ENCODE data around the gene FBRSL1.
"Not testable (repeated sequence)": the region's sequence is repeated elsewhere in the genome, so short reads cannot be mapped to it uniquely, and the experiment has no call there.

The FBRSL1 gene

DNA sequence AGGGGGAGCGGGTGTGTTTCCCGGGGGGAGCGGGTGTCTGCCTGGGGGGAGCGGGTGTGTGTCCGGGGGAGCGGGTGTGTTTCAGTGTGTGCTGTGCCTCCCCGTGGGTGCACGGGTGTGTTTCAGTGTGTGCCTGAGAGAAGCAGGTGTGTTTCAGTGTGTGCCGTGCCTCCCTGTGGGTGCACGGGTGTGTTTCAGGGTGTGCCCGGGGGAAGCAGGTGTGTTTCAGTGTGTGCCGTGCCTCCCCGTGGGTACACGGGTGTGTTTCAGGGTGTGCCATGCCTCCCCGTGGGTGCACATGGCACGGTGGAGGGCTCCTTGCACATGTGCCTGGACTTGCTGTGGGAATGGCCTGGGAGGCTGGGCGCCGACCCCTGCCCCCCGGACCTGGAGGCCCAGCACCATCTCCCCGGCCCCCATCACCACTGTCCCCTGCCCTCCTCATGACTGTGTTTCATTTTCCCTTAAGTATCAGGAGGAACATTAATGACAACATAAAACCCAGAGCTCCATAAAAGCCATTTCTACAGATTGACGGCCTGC is 38.7 kb downstream of the FBRSL1 start:
- DNase-seq: no peak

DNA sequence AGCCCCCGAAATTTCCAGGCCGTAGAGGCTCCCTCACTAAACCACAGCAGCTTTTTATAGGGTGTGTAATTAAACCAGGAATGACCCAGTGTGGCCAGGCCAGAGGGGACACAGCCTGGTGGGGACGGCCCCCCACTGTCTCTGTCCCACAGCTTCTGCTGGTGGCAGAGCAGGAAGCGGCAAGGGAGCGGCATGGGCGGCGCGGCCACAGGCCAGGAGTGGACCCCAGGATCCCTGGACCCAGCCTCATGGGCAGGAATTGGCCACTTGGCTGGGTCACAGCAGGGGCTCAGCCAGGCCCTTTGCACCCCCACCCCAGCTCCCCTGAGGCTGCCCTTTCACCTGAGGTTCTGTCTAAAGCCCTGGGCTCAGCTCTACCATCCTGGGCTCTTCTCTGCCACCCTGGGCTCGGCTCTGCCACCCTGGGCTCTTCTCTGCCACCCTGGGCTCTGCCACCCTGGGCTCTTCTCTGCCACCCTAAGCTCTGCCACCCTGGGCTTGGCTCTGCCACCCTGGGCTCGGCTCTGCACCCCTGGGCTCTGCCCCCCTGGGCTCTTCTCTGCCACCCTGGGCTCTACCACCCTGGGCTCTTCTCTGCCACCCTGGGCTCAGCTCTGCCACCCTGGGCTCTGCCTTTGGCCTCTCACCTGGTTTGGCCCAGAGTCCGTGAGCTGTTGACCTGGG is 39.3 kb downstream of the FBRSL1 start:
- DNase-seq: no peak

DNA sequence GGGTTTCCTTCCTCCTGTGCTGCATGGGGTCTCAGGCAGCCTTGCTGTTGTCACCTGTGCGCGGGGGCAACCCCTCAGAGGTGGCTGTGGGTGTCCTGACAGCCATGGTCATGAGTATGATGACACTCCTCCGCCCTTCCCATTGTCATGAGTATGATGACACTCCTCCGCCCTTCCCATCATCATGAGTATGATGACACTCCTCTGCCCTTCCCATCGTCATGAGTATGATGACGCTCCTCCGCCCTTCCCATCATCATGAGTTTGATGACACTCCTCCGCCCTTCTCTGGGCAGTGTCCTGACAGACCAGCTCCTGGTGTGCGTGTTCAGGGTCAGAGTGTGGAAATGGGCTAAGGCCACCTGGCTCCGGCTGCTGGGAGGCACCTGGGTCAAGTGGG is 40.0 kb downstream of the FBRSL1 start:
- no peak for DNase-seq

DNA sequence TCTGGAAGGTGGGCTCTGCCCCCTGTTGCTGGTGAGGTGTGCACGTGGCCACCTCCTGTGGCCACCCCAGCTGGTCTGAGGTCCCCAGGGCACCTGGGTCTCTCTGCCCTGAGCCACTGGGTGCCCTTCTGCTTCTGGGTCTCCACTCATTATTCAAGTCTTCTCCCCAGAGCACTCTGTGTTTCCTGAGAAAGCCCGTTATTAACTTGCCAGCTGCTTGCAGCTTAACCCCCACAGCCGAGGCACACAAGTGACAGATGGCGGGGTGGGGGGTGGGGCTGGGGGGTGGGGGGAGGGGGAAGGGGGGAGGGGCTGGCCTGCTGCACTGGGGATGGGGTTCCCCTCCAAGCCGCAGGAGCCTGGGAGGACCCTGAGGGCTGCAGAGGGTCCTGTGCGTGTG is 40.5 kb downstream of the FBRSL1 start:
- no peak for DNase-seq

- DNase-seq: no peak
Observed at GRCh38 chr12:132530851-132531250, 40.9 kb downstream of the FBRSL1 start.

DNA sequence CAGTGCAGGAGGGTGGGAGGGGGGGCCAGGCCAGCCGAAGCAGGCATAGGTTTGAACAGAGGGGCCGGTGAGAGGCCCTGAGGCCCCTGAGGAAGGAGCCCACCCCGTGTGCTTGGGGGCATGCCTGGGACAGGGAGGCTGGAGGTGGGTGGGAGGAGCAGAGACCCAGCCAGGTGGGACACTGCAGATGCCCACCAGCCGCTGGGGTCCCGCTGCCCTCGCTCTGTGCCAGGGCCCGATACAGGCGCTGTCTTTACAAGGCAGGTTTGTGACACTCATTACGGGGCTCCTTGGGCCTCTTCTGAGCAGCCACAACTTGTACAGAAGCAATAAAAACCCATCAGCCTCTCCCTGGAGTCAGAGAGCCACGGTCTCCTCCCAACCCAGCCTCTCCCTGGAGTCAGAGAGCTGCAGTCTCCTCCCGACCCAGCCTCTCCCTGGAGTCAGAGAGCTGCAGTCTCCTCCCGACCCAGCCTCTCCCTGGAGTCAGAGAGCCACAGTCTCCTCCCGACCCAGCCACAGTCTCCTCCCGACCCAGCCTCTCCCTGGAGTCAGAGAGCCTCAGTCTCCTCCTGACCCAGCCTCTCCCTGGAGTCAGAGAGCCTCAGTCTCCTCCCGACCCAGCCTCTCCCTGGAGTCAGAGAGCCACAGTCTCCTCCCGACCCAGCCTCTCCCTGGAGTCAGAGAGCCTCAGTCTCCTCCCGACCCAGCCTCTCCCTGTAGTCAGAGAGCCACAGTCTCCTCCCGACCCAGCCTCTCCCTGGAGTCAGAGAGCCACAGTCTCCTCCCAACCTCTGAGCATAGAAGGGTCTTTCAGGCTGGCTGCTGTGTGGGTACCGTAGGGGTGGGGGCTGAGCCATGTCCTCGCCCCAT is 43.0 kb downstream of the FBRSL1 start:
- DNase-seq: not testable (repeated sequence)

GRCh38 chr12:132533584-132533958 is 43.6 kb downstream of the FBRSL1 start:
- no peak for DNase-seq

DNA sequence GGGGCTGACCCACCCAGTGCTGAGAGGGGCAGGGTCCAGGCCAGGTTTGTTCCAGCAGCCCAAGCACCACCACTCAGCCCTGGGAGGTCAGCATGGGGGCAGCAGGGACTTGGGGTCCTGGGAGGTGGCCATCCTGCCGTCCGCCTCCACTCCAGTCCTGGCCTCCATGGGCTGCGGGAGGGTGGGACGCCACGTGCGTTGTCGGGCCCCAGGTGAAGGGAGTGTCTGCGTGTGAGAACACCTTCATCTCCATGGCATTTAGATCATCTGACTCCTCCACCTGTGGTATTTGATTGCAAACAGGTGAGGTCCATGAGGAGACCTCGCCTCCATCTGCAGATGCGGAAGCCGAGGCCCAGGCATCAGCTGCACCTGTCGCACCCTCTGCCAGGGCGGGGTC is 44.1 kb downstream of the FBRSL1 start:
- no peak for DNase-seq

GRCh38 chr12:132535019-132535418 is 45.1 kb downstream of the FBRSL1 start:
- DNase-seq: no peak

DNA sequence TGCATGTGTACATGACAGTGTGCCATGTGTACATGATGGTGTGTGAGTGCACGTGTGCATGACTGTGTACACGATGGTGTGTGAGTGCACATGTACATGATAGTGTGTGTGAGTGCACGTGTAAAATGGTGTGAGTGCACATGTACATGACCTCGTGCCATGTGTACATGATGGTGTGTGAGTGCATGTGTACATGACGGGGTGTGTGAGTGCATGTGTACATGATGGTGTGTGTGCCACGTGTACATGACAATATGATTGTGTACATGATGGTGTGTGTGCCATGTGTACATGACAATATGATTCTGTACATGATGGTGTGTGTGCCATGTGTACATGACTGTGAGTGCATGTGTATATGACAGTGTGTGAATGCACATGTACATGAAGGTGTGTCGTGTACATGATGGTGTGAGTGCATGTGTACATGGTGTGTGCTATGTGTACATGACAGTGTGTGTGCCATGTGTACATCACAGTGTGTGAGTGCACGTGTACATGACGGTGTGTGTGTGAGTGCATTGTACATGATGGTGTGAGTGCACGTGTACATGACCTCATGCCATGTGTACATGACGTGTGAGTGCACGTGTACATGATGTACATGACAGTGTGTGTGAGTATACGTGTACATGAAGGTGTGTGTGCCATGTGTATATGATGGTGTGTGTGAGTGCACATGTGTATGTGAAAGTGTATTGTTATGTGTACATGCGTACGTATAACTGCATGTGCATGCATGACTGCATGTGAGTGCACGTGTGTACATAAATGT is 46.3 kb downstream of the FBRSL1 start:
- DNase-seq: no peak

GRCh38 chr12:132537049-132537448 is 47.1 kb downstream of the FBRSL1 start:
- no peak for DNase-seq

DNA sequence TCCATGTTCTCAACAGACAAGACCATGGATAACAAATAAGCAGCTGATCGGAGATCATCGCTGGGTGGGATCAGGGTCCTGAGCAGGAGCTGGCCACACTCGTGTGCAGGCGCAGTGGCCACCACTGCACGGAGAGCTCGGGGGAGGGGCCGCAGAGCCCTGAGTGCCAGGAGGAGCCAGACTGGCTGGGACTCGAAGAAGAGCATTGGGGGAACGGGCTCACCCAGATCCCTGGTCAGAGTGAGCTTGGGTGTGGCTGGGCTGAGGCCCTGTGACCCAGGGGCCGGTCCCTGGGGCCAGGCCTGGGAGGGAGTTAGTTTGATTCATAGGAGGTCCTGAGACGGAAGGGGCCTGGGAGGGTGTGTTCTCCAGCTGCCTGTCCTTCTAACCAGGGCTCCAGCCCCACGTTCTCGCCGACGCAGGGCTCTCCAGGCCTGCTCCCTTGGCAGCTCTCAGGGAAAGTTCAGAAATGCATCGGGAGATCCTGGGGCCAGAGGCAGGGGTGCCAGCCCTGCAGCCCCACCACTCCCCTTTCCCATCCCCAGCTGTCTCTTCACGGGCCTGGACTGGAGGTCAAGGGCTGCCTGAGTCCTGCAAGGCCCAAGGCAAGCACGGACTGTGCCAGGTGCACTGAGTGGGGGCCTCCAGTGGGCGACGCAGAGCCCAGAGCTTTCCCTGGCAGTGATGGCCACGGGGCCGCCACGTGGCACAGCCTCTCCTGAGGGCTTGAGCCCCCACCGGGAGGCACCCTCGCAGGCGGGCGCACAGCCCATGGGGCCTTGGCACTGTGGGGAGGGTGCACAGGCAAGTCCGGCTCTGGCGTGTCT is 48.1 kb downstream of the FBRSL1 start:
- DNase-seq: no peak

DNA sequence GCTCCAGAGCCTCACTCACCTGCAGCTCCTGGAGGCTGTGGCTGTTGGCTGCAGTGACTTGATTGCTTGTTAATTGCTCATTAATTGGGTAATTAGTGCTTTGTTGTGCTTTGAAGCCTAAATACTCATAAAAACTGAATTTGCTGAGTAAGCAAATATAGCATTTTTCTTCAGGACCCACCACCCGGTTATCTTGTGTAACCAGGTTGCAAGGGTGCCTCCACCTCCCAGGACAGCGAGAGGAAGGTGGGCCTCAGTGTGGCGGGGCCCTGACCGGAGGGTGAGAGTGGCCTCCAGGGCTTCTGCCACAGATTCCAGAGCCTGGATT is 48.7 kb downstream of the FBRSL1 start:
- no peak for DNase-seq

DNA sequence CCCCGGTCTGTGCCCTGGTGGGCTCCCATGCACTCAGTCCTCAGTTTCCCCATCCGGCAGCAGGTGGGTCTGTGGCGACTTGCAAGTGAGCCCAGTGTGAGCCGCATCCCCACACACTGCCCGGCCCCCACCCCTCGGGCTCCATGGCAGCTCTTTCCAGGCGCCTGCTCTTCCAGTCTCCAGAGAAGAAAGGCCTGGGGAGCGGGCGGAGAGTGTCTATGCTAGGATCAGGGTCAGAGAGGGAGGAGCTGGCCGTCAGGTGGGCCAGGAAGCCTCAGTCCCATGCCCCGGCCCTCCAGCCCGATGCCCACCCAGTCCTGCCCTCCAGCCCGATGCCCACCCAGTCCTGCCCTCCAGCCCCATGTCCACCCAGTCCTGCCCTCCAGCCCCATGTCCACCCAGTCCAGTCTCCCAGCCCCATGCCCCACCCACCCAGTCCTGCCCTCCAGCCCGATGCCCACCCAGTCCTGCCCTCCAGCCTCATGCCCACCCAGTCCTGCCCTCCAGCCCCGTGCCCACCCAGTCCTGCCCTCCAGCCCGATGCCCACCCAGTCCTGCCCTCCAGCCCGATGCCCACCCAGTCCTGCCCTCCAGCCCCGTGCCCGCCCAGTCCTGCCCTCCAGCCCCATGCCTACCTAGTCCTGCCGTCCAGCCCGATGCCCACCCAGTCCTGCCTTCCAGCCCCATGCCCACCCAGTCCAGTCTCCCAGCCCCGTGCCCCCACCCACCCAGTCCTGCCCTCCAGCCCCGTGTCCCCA is 49.2 kb downstream of the FBRSL1 start:
- no peak for DNase-seq

DNA sequence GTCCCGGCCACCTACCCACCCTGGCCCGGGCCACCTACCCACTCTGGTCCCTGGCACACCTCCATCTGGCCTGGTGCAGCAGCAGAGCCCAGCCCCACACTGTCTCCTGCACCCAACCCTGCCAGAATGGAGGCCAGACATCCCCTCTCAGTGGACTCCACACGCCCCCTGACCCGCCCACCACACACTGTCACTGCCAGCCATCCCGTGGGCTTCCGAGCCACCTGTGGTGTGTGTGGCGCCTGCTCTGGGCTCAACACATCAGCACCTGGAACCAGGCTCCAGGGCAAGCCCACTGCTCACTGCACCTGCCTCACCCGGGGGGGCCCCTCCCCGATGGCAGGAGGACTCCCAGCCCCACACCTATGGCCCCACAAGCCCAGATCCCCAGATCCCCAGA is 50.5 kb downstream of the FBRSL1 start:
- DNase-seq: no peak

GRCh38 chr12:132541200-132541599 is 51.2 kb downstream of the FBRSL1 start:
- DNase-seq: no peak

DNA sequence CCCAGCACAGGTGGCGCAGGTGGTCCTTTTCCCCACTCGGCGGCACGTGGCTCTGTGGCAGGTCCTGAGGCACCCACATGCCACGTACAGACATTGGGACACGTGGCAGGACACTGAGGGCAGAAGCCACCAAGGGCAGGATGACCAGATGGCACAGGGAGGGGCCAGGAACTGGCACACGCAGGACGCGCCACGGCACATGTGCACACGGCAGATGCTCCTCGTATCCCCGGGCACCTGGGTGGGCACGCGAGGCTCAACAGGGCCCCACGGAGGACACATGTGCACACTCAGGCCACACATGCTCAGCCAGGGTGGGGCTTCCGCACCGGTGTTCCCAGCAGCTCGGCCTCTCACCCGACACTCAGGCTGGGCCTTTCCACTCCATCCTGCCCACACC is 52.0 kb downstream of the FBRSL1 start:
- DNase-seq: no peak

DNA sequence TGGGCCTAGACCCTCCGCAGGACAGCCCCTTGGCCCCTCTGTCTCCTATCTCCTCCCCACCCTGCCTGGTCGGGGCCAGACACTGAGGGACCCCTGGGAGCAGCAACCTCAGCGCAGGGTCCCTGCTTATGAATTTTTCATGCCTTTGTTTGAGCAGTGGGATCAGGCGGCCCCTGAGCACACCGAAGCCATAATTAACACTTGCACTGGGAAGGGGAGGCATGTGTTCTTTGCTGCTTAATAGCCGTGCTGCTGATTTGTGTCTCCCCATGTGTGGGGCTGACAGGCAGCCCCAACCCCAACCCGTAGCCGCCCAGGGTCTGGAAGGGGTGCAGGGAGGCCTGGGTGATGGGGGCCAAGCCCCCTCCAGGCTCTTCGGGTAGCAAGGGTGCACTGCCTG is 52.7 kb downstream of the FBRSL1 start:
- DNase-seq: no peak

DNA sequence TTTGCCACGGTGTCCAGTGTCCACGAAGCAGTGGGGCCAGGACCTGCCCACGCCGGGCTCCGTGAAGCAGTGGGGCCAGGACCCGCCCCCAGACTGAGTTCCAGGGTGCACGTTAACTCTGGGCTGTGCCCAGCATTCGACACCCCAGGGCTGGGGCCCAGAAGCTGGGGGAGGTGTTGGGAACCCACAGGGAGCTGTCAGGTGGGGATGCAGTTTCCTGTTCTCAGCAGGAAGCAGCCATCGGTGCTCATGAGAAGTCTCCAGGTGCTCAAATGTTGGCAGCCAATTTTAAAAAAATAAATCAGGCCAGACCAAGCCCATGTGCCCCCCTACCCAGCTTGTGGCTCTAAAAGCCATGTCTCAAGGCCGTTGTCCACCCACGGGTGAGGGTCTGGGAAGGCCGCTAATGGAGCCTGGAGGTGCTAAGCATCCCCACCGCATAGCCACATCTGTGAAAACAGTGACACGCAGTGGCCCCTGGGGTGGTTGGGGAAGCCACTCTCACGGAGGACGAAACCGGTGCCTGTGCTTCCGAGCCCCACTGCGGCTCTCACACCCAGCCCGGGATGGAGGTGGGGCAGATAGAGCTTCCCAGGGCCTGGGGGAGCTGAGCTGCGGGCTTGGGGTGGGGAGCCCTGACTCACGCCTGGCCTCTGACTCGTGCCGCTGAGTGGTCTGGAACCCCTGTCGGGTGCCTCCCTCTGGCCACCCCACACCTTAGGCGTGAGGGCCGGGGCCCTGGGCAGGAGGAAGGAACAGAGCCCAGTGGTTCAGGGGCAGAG is 53.5 kb downstream of the FBRSL1 start:
- no peak for DNase-seq

DNA sequence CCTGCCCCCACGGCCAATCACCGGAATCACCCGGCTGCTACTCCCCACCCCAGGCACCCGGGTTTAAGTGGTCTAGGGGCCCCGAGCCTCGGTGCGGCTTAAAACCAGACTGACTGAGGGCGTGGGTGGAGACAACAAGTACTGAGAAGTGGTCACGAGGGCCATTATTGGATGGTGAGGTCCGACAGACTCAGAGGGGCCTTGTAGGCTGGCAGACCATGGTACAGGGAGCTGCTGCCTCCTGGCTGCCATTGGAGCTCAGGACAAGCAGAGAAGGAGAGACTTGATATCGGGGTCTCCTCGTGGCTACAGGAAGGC is 54.1 kb downstream of the FBRSL1 start:
- no peak for DNase-seq

GRCh38 chr12:132544498-132544897 is 54.5 kb downstream of the FBRSL1 start:
- no peak for DNase-seq

Data from CD4-positive, alpha-beta T cell treated with Interleukin-21 for 1 hour (primary cell).